CD4-positive, alpha-beta T cell treated with Interferon gamma for 1 hour (primary cell): ENCODE results near the gene CACNA2D2.
A peak's percentile ranks its signal among the peaks of the same experiment; 100 is the strongest.

Source experiments
- DNase-seq: peaks from one replicate; pipeline ENCODE4 v3.0.0-alpha.2; 2020

Gene CACNA2D2

DNA sequence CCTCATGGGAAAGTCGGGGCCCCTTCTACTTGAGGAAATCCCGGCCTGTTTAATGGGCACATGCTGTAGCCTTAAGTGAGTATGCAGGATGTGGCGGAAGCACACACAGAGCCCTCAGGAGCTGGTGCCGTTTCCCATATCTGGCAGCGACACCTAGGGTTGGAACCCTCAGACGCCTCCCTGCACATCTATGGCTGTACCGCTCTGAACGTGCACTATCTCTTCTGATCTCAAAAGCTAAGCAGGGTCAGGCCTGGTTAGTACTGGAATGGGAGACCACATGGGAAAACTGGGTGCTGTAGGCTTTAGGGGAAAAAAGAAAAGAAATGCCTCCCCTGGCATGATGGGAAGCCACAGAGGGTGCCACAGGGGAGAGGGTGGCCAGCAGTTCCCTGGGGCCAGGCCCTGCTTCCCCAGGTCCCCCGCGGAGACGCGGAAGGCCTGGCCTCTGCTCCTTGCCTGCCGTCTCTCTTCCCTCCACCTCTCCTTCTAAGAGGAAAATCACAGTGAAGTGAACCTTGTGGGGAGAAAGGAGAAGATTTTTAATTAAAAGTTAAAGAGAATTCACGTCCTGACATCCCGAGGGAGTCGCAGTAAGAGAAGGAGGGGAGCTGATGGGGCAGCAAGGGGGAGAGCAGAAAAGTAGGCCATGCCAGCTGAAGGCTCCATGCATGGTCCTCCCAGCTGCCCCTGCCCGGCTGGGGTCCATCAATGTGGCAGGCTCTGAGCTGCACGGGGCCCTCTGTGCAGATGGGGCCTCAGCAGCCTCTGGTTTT is 83.7 kb downstream of the CACNA2D2 start:
- no peak for DNase-seq

DNA sequence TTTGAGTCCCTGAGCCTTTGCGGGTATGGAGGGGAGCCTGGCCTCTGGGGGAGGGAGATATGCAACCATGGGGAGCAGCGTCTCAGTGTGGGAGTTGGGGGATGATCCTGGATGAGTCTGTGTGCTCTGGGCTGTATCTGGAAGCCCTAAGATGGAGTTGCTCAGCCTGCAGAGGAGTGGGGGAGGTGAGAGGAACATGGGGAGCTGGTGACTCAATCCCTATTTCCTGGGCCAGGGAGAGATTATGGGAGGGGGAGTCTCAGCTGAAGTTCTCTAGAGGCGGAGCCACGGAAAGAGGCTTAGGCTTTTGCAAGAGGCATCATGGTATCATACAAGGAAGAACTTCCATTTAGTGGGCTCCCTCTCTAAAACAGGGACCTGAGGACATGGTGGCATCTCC is 84.6 kb downstream of the CACNA2D2 start:
- DNase-seq = no peak

DNA sequence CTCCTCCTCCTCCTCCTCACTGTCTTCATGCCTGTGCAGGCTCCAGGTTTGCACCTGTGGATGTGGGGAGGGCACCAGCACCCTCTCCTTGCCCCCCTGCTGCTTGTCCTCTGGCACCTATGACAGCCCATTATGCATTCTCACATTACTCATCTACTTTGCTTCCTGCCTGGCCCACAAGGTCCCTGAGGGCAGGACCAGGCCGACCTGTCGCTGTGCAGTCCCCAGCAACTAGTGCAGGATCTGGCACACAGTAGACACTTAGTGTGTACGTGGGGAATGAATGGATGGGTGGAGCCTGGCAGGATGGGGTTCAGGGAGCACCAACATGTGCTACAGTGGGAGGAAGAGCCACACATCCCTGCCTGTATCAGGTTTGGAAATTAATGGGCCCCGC is 85.8 kb downstream of the CACNA2D2 start:
- no peak for DNase-seq

DNA sequence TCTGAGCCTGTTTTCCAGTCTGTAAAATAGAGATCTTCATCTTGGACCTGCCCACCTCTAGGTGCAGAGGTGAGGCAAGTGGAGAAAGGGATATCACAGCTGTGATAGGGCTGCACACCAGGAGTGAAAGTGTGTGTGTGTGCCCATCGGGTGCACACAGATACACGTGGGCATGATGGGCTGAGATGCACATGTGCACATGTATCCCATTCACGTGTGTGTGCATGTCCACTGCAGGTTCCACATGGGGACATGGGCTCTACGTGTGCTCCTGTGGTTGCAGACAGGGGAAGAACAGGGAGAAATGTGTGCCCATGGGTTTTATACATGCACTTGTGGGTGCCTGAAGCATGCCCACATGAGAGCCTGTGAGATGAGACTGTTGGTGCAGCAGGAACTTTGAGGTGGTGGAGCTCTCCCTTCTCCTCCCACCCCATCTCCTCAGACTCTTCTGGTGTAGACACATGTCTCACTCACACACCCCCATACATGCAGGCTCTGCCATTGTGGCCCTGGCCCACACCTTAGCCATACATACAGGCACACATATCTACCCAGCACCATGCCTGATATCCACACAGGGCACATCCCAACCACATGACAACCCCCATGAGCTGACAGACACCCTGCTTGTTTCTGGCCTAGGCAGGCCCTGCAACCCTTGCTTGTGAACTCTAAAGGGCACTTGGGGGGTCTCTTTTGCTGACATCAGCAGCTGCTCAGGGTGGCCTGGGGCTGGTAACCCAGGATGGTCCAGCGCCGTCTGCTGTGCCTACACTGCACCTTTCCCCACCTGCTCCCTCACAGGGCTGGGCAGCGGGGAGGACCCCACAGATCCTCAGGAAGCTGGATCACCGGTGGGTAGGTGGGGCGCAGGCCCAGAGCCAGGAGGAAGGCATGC is 86.4 kb downstream of the CACNA2D2 start:
- no peak for DNase-seq

DNA sequence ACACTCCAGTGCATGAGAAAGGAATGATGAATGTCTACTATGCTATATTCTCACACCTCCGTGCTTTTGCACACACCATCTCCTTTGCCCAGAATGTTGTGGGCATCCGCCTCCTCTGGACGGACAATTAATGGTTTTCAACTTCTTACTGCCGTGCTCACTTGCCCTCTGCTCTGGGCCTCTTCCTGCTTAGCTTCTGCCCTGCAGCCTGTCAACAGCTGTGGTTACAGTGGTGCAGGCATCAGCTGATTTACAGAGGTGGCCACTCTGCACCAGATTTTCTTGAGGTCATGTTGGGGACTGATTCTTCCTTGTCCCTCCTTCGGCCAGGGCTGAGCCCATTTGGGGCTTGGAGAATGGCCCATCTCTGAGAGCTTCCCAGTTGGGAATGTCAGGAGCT is 87.6 kb downstream of the CACNA2D2 start:
- peak; percentile 9 for DNase-seq

DNA sequence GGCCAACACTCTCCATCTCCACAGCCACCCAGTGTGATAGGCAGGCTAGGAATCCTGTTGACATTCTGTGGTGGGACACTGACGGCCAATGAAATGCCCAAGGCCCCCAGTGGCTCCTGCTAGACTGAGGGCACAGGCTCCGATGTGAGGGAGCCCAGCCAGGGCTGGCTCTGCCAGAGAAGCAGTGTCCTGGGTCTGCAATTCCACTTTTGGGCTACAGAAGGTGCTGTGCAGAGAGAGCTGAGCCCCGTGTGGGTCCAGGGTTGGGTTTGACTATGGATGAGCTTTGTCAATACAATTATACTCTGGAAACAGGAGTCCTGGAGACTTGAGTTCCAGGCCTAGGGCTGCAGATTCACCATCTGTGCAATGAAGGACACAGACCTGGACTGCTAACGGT is 88.4 kb downstream of the CACNA2D2 start:
- no peak for DNase-seq

DNA sequence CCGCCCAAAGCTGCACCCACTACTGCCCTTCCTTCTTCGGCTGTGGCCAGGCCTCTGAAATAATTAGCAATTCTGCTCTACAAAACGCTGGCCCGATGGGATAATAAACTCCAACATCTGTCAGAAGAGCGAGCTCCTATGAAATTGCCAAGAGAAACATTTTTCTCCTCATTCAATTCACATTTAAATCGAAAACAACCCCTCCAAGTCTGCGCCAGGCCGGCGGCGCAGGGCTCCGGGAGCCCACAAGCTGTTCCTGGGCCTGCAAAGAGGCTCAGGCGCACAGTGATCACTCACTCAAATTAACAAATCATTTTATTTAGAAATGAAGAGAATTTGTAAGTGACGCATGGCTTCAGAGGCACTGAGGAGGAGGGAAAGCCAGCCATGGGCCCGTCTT is 88.8 kb downstream of the CACNA2D2 start:
- DNase-seq = no peak

DNA sequence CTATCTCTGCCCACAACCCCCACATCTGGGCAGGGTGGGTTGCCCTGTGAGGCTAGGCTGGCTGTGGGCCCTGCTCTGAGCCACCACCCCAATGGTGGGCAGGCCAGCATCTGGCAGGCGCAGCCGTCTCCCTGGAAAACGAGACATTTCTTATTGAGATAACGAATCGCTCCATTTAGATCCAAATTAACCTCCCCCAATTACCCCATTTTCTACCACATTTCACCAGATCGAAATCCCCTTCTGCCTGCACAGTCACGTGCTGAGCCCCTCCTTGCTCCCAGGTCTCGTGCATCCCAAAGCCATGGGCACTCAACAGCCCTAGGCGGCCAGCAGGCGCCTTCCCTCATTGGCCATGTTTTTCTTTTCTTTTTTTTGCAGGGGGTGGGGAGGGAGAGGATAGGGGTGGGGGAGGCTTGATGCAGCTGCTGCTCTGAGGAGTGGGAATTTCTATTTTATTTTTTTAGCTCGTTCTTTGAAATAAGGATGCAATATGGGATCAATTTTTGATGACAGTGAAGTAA is 91.1 kb downstream of the CACNA2D2 start:
- no peak for DNase-seq

DNA sequence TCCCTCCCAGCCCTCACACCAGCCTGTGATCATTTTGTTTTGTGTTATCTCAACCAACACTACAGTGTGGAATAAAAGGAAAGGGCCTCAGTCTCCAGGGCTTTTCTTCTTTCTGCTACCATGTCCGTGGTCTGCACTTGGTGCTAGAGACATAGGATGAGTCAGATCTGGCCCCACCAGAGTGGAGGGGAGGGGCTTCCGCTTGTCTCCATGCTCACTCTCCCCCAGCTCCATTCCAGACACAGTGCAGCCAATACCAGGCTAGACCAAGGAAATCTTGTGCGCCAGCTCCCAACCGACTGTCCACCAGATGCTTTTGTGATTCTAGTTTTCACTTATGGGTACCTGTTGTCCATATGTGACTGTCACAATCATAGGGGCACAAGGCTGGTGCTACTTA is 92.2 kb downstream of the CACNA2D2 start:
- no peak for DNase-seq

DNA sequence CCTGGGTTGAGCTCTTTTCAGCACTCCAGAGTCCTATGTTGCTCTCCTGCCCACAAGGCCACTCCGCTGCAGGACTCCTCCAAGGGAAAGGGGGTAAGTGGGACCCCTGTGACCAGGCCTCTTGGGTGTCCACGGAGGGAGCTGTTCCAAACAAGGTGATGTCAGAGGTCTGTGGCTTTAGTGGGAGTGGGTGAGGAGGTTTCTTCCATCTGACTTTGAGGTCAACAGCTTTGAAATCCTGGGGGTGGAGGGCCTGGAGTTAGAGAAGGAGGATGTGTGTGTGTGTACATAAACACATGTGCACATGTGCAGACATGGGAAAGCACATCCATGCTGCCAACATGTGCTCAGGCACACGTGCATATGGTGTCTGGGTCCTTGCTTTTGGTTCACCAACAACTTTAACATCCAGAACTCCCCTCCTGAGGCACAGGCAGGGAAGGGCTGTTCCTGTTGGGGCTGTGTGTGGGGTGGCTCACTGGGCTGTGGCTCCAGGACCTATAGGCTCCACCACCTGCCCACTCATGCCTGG is 92.8 kb downstream of the CACNA2D2 start:
- no peak for DNase-seq

DNA sequence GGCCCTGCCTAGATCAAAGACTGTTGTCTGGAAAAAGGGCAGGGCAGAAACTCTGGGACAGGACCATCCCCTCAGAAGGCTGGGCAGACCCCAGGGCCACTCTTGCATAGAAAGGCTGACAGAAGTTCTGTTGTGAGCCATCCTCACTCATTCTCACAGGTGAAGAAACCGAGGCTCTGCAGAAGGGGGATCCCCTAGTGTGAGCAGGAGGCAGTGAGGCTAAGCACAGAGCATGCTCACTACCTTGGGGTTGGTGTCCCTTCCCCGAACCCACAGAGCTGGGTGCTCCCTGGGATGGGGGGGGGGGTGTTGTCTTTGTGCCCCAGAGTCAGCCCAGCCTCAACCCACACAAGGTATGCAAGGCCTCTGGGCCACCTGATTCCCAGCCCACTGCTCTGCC is 93.2 kb downstream of the CACNA2D2 start:
- DNase-seq = no peak

DNA sequence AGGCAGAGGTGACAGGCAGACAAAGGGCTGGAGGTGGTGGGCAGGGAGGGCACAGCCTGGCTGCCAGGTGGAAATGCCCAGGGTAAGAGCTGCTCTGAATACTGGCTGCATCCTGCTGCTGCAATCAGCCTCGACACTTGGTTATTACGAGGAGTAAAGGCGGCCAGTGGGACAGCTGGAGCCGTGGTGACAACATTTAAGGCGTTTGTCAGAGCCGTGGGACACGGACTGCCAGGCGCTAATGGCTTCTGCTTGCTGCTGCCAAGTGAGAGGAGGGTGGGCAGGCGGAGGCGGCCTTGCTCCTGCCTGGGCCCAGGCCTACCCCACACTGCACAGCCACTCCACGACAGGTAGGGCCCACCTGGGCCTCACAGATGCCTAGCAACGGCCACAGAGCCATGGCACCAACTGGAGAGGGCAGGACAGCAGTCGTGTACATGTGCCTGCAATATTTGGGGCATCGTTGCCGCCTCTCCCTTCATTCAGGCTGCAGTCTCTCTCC is 94.9 kb downstream of the CACNA2D2 start:
- DNase-seq = no peak

DNA sequence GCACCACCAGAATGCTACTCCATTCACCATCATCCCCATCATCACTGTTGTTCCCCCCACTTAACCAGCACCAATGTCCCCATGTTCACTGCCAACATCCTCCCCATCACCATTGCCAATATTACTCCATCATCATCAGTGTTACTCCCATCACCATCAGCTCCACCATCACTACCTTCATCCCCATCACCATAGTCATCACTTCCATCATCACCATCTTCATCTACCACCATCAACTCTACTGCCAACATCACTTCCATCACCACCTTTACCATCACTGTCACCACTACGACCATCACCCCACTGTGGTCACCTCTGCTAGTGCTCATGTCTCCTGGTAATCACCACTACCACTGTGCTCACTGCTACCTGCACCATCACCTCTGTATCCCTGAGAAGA is 96.9 kb downstream of the CACNA2D2 start:
- DNase-seq = no peak

DNA sequence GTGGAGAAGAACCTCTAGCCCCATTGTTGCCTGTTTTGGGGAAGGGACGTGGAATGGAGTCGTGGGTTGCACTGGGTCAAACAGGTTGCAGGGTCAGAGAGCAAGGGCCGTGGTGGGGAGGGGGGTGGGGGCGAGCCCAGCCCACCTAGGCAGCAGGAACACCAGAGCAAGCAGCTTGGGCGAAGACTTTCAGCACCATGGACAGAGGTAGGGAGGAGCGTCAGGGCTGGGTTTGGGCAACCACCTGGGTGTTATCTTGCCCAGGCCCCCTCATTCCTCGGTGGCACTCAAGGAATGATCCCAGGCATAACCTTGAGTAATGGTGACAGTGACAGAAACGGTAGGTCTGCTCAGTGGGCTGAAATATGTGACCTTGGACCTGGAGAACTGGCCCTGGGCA is 98.2 kb downstream of the CACNA2D2 start:
- DNase-seq = no peak

DNA sequence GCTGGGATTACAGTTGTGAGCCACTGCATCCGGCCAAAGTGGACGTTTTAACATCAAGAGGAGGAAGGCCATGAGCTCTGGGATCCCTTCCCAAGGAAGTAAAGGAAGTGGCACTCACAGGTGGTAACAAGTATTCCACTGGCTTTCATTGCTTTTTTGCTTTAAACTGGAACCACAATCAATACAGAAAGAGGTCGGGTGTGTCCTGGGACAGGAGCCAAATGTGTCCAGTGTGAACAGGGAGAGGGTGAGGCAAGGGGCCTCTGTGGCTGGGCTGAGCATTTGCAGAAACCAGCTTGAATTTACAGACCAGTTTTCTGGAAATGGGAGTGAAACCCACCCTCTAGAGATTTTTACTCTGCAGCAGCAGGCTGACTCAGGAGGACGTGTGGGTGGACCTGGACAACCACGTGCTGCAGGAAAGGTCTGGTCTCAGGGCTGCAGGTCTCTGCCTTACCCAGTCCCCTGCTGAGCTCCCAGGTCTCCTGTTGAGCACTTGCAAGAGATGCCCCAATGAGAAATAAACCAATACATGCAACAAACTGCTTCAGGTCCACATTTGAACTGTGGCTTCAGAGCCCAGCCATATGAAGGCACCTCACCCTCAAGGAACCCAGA is 101.3 kb downstream of the CACNA2D2 start:
- no peak for DNase-seq

DNA sequence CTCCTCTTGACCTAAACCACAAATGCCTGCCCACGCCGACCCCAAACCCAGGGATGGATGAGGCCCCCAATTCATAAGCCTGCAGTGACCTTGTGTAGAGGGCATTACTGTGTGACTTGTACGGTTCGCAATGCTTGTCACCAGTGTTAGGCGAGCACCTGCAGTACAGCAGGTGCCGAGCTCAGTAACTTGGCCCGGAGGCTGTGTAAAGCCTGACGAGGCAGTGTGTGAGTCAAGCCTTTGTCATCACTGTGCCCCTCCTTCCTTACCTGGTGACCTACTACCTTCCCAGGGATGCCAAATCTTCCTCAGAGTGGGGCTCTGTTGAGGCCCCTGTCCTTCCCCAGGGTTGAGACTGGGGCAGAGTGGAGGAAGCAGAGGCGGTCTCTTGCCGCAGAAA is 106.9 kb downstream of the CACNA2D2 start:
- no peak for DNase-seq

DNA sequence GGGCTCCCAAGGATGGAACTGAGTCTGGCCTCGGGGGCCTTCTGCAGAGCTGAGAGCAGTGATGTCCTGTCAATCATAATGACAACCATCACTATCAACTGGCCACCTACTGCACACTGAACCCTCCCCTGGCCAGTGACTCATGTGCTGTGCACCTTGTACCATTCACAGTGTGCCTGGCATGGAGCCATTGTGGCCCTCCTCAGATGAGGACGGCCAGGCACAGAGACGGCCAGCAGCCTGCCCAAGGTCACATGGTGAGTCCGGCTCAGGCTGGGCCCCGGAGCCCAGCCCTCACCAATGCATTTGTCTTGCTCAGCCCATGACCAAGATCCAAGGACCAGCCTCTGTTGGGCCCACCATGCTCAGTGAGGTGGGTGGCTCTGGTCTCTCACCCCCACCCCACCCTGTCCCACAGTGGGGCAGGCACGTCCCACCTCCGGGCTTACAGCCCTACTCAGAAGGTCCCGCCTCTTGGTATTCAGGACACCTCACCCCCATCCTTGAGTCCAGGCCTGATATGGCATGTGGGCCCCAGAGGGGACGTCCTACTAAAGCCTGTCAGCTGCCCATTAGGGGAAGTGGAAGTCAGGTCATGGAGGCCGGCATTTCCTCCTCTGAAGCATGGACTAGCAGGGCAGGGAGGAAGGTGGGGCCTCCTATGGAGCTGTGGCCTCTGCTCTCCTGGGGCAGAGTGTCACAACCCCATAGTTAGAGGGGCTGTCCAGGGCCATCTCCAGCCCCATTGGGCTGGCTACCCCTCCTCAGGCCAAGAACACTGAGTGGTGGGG is 108.2 kb downstream of the CACNA2D2 start:
- DNase-seq = peak; percentile 24

DNA sequence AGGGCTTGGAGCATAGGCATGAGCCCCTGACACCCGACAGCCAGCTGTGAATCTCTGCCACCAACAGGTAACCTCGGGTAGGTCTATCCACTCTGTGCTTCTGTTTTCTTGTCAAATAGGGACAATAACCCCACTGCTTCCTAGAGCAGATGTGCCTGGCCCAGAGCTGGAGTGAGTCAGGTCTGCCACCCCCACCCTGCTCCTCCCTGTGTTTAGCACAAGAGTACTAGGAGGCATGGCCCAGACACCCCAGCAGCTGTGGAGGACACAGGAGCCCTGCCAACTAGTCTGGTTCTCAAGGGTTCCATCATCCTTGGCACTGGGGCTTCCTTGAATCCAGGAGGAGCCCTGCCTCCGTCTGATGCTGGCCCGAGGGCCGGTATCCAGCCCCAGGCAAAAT is 110.4 kb downstream of the CACNA2D2 start:
- no peak for DNase-seq

DNA sequence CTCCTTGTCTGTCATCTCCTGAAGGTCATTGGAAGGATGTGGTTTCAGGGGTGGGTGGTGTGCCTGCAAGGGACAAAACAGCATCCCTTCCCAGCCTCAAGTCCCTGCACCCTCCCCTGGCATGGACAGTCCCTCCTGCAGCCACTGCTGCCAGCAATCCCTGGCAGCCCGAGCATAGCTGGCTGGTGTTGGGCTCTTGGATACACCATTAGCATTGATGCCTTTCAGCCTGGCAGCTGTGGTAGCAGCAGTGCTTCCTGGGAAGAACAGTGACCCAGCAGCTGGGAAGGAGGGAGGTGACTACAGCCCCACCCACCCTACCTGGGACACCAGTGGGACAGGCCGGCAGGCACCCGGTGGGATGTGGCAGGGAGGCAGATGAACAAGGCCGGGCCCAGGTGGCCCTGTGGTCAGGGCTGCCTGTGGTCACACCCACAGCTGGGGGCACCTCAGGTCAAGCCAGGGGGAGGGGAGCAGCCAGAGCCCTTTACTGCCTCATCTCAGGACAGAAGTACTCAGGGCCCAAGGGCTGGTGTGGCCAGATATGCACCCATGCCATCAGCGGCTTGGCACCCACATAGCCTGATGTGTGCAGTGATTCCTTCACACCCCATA is 111.2 kb downstream of the CACNA2D2 start:
- DNase-seq = no peak

DNA sequence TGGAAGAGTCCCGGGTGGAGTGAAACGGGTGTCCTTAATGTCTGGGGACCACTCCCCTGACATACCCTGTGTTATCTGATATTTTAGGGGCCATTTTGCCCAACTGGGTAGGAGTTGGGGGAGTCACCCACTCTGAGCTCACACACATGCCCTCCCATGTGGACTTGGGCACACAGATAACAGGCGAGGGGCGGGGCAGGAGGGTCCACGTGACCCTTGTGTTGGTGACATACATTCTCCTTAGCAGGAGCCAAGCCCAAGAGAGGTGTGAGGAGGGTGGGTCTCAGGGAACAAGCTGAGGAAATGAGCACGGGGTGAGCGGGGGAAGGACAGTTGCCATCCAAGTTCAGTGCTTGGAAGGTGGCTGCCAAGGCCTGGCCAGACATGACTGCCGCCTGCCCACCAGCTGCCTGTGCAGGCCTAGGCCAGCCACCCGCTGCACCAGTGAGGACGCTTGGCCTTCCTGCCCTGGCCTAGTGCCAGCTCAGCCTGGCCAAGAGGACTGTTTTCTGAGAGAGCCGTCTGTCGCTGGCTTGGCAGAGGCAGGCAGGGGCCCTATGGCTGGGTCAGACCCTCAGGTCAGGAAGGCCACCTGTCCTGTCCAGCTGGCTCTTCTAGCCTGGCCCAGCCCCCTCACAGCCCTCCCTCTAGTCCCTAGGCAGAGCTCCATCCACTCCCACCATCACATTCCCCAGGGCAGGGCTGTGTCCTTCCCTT is 112.8 kb downstream of the CACNA2D2 start:
- DNase-seq = no peak

DNA sequence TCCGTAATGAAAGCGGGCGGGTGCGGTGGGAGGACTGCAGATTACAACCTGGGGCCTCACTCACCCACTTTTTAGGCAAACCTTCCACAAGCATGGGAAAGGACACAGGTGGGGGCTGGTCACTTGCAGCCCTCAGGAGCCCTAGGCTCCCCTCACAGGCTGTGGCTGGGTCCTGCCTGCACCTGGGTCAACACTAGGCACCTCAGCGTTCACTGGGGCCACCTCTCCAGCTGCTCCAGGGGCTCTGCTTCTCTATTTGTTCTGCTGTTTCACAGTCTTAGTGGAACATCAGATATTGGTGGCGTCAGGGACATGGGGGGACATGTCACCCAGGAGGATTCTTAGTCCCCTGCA is 114.0 kb downstream of the CACNA2D2 start:
- DNase-seq = no peak
